UCSD-AML1 (cell line): ENCODE results near the gene PPP2R5B.

Experiments used
- DNase-seq: peaks from one replicate; lab custom pipeline; 2025; ENCODE audit not compliant: unreplicated experiment; lab: John Stamatoyannopoulos, UW

PPP2R5B gene

DNA sequence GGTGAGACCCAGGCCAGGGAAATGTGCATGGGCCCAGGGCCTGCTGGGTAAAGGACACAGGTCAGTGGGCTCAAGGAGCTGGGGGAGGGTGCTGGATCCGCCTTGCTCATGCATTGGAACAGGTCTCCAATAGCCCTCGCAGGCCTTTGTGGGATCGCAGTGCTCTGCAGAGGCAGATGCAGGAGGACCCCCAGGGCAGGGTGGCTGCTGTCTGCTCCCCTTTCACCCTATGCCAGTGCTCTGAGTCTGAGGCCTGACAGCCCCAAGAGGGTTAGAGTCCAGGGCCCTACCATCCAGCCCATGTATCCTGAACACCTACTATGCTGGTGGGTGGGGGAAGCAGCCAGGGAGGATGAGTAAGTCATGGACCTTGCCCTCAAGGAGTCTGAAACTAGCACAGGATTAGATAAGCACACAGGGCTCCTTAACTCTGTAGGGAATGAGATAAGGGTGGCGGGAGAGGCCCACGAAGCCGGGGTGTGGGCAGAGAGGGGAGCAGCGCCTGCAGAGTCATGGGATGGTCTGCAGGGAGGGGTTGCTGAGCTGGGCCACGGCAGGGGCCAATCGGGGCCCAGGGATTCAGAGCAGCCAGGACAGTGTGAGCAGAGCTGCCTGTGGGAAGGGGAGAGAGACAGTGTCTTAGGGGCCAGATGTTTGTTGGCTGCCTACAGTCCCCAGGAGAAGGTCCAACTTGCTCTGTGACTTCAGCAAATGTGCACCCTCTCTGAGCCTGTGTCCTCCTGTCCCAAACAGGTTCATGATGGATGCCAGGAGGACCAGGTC, 35.6 kb upstream of the PPP2R5B start:
- no peak for DNase-seq

- DNase-seq = no peak
These were observed 34.0 kb upstream of the PPP2R5B start for GRCh38 chr11:64890522-64890939.

- no peak for DNase-seq
These were observed 33.2 kb upstream of the PPP2R5B start for GRCh38 chr11:64891215-64891848.

- no peak for DNase-seq
These were observed 32.6 kb upstream of the PPP2R5B start for GRCh38 chr11:64891880-64892279.

DNA sequence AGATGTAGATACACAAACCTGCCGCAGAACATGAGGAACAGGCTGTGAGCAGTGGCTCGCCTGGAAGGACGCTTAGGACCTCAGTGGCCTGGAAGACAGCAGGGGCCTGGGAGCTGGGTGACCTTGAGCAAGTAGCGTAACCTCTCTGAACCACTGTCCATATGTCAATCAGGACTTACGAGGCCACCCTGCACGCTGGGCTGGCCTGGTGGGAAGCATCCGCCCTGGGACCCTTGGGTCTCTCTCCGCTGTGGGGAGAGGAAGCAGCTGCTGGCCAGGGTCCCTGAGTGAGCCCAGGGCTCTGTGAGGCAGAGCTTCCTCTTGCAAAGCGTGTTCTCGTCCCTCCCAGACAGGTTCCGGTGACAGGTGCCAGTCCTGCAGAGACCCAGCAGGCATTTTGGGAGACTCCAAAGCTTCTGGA, 32.1 kb upstream of the PPP2R5B start:
- DNase-seq = no peak

DNA sequence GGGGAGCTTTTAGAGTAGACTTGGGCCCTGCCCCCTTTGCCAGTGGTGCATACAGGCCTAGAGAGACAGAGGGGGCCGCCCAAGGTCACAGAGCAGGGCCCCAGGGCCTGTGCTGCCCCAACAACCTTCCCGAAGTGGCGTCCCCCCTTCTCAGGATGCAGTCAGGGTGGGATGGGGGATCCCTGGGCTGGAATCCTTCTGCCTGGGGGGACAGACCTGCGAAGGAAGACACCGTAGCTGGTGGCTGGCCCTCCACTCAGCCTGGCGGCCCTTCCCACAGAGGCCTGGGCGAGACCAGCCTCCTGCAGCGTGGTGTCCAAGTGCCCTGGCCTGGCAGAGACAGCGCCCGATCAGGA, 31.7 kb upstream of the PPP2R5B start:
- DNase-seq = no peak

GRCh38 chr11:64893194-64894069, 31.1 kb upstream of the PPP2R5B start:
- DNase-seq = no peak

- DNase-seq = peak; percentile 81
These were observed 30.2 kb upstream of the PPP2R5B start for GRCh38 chr11:64894070-64894811.

DNA sequence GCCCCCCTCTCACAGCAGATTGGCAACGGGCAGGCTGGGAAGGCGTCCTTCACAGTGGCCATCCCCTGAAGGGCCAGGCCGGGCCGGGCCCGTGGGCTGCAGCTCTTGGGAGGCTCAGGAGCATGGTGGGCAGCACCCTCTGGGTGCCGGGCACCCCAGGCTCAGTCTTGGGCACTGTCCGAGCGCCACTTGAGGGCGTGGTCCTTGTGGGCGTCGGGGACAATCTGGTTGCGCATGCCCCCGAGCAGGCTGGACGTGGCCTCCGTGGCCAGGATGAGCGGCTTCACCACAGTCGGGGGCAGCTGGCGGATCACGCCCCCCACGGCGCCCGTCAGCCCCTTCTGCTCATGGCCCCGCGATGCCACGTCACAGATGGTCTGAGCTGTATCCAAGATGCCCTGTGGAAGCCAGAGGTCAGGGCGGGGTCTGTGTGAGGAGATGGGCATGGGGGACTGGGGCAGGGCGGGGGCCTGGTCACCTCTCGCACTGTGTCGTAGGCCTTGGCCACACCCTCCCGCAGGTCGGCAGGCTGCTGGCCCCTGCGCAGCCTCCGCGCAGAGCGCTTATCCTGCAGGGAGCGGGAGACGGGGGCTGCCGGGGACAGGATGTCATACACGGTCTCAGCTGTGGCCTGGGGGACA, 29.6 kb upstream of the PPP2R5B start:
- no peak for DNase-seq

- DNase-seq = no peak
These were observed 28.0 kb upstream of the PPP2R5B start for GRCh38 chr11:64896448-64897022.

GRCh38 chr11:64897381-64898075, 27.0 kb upstream of the PPP2R5B start:
- DNase-seq = no peak

DNA sequence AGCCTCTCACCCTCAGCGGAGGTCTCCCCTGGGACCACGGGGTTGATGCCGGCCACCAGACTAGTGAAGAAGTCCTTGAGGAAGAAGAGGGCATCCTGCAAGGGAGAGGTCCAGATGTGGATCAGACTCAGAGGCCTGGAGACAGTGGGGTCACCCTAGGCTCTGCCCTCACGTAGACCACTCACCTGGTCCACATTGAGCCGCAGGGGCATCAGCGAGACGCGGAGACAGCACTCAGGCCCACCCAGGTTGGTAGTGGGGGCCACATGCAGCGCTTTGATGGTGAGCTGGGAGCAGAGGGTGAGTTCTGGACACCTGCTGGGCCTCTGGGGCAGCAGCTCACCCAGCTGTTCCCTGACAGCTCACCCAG, 26.4 kb upstream of the PPP2R5B start:
- DNase-seq = no peak

DNA sequence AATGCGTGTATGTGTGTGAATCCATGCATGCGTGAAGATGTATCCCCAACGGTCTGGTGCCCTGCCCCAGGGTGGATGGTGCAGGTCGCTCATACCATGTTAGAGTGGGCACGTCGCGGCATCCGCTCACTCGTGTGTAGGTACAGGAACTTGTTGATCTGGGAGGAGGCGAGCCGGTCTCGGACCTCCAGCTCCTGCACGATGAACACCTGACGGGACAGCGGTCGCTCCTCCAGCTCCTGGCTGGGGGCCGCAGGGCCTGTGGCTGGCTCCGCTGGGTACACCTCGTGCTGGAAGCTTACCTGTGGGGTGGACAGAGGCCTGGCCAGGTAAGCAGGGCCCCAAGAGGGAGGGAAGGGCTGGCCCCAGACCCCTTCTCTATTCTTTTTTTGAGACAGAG, 25.9 kb upstream of the PPP2R5B start:
- no peak for DNase-seq

DNA sequence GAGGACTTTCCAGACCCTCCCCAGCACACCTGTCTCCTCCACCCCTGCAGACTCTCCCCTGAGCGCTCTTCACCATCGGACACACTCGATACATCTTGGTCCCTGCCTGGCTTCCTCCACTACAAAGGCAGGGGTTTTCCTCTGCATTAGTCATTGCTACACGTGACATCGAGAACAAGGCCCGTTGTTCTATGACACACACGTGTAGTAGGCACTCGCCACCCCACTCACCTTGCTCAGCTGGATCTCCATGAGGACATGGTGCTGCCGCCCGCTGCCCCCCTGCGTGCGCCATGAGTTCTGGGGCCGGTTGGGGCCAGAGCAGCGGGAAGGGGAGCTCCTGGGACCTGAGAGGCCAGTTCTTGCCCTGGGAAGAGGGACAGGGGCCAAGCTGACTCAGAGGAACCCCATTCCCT, 24.2 kb upstream of the PPP2R5B start:
- DNase-seq = no peak

GRCh38 chr11:64900774-64901173, 23.7 kb upstream of the PPP2R5B start:
- no peak for DNase-seq

GRCh38 chr11:64902102-64902900, 22.2 kb upstream of the PPP2R5B start:
- DNase-seq = no peak

DNA sequence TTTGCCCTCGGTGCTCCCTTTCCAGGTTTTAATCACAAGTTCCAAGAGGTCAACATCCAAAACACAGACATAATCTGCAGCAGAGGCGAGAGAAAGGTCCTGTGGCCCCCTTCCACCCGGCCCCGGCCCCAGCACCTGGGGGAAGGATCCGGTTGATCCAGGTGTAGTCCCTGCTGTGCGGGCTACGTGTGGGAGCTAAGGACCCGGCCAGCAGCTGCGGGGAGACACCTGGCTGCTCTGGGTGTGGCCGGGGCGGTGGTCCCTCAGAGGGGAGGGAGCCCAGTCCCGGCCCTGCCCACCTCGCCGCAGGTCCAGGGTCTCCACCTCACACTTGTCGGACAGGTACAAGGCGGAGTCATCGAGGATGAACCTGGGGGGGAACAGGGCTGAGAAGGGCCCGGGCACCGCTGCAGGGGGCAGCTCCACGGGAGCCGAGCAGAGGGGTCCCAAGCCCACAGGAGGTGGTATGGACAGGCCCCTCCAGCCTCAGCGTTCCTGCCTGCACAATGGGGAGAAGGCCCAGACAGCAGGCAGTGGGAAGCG, 21.1 kb upstream of the PPP2R5B start:
- DNase-seq = no peak

DNA sequence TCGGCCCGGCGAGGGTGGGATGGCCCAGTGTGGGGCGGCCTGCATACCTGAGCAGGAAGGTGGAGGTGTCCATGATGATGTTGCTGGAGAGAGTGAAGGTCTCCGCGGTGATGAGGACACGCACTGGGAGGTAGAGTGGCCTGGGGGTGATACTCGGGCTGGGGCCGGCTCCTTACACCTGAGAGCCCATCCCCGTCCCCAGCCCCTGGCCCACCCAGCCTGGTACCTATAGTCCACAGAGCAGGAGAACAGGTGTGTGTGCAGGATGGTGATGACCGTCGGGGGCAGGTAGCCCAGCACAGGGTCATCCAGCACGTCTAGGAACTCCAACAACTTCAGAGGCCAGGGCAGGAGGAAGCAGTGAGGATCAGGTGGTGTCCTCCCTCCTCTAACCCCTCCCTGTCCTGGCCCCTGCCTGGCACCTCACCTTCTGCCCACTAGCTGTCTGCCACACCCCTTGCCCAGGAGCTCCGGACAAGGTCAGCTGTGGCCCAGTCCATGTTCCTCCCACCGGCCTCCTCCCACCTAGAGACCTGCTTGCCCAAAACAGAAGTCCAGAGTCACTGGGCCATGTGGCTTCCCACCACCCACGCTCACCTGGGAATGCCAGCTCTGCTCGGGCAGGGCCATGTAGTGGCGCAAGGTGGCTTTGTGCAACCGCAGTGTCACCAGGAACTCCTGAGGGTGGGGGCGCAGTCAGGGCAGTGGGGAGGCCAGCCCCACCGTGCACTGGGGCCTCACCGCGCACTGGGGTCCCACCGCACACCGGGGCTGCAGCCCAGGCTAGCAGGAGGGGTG, 18.8 kb upstream of the PPP2R5B start:
- no peak for DNase-seq
